ENCODE data around the gene WWTR1. TPM values are rescaled to one million over a fixed set of nuclear protein-coding genes. Genes with fewer than 3 reads are reported as not detected.

Gene WWTR1
- total RNA-seq, 2 experiments from 2014 or later, result 0.40 to 0.63 TPM

DNA sequence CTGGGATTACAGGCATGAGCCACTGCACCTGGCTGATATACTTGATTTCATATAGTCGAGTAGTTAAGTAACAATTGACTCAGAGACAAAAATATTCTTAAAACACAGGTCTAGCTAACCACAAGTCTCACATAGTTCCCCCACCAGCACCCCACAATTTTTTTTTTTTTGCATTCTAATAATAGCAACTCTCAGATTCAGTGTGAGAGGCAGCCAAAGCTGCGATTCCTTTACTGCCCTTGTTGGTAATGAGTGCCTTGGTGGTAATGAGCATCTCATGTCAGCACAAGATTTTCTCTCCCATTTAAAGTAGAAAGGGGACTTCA, 72.5 kb downstream of the WWTR1 start:
- DNase-seq, result no peak
- no peak for ATAC-seq
- Mint-ChIP-seq H3K27me3 (peaks cover 6% of the 10 kb centered on the region), H3K27ac (no peak overlapping the region), H3K4me1 (ENCODE audit: low read depth) (peaks cover 10% of the 10 kb centered on the region), H3K4me3 (no peak overlapping the region), H3K36me3 (ENCODE audit: low read depth) (no peaks in the 10 kb centered on the region), H3K9me3 (no peaks in the 10 kb centered on the region)
- TF ChIP-seq, protein P1, sequence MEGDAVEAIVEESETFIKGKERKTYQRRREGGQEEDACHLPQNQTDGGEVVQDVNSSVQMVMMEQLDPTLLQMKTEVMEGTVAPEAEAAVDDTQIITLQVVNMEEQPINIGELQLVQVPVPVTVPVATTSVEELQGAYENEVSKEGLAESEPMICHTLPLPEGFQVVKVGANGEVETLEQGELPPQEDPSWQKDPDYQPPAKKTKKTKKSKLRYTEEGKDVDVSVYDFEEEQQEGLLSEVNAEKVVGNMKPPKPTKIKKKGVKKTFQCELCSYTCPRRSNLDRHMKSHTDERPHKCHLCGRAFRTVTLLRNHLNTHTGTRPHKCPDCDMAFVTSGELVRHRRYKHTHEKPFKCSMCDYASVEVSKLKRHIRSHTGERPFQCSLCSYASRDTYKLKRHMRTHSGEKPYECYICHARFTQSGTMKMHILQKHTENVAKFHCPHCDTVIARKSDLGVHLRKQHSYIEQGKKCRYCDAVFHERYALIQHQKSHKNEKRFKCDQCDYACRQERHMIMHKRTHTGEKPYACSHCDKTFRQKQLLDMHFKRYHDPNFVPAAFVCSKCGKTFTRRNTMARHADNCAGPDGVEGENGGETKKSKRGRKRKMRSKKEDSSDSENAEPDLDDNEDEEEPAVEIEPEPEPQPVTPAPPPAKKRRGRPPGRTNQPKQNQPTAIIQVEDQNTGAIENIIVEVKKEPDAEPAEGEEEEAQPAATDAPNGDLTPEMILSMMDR (IDR thresholded peaks at IDR 0.05), result no peak
- POLR2A ChIA-PET, result interaction anchor here (1.2 kb wide), 1 partner anchor 12 kb away, joined by 3 read pairs; no protein-coding TSS in a partner anchor
- intact Hi-C loops (cut with micrococcal nuclease), result no loop called here
- CTCF ChIA-PET, result no interaction called here

DNA sequence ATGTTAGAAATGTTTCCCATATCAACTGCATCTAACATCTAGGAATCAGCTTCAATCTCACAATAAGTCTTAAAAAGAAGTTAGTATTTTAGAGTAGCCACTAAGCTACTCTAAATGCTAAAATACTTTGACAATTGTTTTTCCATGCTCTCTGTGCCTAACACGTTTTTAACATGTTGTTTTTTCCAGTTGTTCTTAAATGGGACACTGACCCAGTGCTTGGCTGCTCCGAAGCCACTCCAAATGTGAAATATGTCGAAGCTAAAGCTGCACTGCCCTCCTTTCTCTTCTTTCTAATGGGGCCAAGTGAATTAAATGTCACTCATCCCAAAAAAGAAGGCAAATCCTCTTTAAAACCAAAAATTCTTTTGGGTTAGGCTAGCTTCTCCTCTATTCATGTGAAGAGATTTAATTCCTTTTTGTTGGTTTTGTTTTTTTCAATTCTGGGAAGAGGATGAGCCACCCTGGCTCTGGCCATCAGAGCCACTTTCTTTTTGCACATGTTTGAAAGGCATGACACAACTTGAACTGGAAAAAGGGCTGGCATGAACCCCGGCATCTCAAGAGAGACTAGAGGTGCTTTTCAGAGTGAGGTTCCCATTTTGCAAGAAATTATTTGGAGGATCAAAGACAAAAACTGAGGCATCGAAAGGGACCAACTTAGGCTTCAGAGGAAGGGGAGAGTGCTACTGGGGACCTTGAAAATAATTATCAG, 73.7 kb downstream of the WWTR1 start:
- intact Hi-C loops (cut with micrococcal nuclease), result no loop called here
- peaks cover 6% of the 10 kb centered on the region for H3K27me3 Mint-ChIP-seq
- POLR2A ChIA-PET, result no interaction called here
- peaks cover 17% of the 10 kb centered on the region for H3K4me1 Mint-ChIP-seq (ENCODE audit: low read depth)
- no peak overlapping the region for H3K27ac Mint-ChIP-seq
- DNase-seq (no peak), ATAC-seq (no peak)
- H3K4me3 Mint-ChIP-seq, result no peak overlapping the region
- H3K36me3 Mint-ChIP-seq (ENCODE audit: low read depth), result no peaks in the 10 kb centered on the region
- CTCF ChIA-PET, result interaction anchor here (1.3 kb wide), 1 partner anchor 12 kb away, joined by 3 read pairs; no protein-coding TSS in a partner anchor
- no peaks in the 10 kb centered on the region for H3K9me3 Mint-ChIP-seq
- TF ChIP-seq, protein P1 (IDR thresholded peaks at IDR 0.05), result no peak

DNA sequence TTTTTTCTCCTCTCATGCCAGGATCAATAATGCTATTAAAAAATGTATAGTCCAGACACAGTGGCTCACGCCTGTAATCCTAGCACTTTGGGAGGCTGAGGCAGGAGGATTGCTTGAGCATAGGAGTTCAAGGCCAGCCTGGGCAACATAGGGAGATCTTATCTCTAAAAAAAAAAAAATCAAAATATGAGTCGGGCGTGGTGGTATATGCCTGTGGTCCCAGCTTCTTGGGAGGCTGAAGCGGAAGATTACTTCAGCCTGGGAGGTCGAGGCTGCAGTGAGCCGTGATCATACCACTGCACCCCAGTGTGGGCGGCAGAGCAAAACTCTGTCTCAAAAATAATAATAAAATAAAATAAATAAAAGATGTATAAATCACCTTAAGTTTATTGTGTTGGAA, 75.4 kb downstream of the WWTR1 start:
- Mint-ChIP-seq H3K27ac (no peak overlapping the region), H3K9me3 (no peaks in the 10 kb centered on the region), H3K27me3 (peaks cover 4% of the 10 kb centered on the region), H3K4me1 (ENCODE audit: low read depth) (peaks cover 17% of the 10 kb centered on the region), H3K4me3 (no peak overlapping the region), H3K36me3 (ENCODE audit: low read depth) (no peaks in the 10 kb centered on the region)
- intact Hi-C loops (cut with micrococcal nuclease), result no loop called here
- ATAC-seq (no peak), DNase-seq (no peak)
- TF ChIP-seq, protein P1 (IDR thresholded peaks at IDR 0.05), result no peak
- ChIA-PET POLR2A (no interaction called here), CTCF (no interaction called here)

DNA sequence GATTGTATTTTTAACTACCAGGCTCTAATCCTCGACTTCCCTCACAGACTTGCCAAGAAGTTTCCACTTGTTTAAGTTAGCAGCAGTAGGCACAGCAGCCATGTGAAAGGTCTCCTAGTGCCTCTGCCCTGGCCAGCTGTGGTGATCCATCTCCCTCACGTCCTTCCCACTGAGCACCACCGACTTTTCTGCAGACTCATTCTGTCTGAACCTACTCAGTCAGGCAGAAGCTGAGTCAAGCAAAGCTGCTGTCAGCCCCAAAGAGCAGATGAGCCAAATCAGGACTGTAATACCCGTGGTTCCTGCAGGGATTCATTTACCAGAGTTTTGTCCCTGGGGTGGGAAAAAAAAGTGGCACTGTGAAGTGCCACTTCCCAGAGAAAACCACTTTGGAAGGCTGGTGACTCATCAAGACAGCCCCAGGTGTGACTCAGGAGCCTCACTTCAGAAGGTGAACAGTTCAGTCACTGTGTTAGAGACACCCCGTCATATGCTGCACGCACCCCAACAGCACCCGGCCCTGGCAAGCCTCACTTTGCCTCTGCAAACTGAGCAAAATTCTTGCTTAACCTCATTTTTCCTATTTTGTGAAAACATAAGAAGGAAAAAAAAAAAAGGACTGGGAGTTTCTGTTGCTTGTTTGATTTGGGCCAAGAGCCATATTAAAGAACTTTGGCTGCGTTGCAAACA, 76.0 kb downstream of the WWTR1 start:
- no peak overlapping the region for H3K4me3 Mint-ChIP-seq
- no peak overlapping the region for H3K27ac Mint-ChIP-seq
- intact Hi-C loops (cut with micrococcal nuclease), result no loop called here
- DNase-seq (no peak), ATAC-seq (no peak)
- peaks cover 17% of the 10 kb centered on the region for H3K4me1 Mint-ChIP-seq (ENCODE audit: low read depth)
- no peaks in the 10 kb centered on the region for H3K9me3 Mint-ChIP-seq
- TF ChIP-seq, protein P1 (IDR thresholded peaks at IDR 0.05), result no peak
- peaks cover 4% of the 10 kb centered on the region for H3K27me3 Mint-ChIP-seq
- POLR2A ChIA-PET, result no interaction called here
- no peaks in the 10 kb centered on the region for H3K36me3 Mint-ChIP-seq (ENCODE audit: low read depth)
- CTCF ChIA-PET, result interaction anchor here (2.4 to 4.0 kb wide), 2 partner anchors 12 to 51 kb away, joined by 7 to 25 read pairs; no protein-coding TSS in a partner anchor

DNA sequence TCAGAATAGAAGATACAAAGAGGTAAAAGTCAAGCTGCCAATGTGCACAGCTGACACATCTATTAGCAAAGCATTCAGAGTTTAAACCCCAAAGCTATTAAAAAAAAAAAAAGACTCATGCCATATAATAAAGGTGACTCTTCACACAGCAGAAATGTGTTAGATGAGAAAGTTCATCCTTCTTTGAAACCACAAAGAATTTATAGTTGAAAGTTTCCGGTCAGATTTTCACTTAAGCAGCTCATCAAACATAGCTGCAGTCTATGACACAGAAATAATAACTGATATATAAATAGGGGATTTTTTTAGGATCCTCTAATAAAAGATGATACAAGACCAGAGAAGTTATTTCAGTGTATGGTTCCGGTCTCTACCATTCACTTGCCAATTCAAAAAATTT, 76.6 kb downstream of the WWTR1 start:
- Mint-ChIP-seq H3K27me3 (peaks cover 4% of the 10 kb centered on the region), H3K36me3 (ENCODE audit: low read depth) (no peaks in the 10 kb centered on the region), H3K27ac (no peak overlapping the region), H3K4me1 (ENCODE audit: low read depth) (peaks cover 20% of the 10 kb centered on the region), H3K4me3 (no peak overlapping the region), H3K9me3 (no peaks in the 10 kb centered on the region)
- TF ChIP-seq, protein P1 (IDR thresholded peaks at IDR 0.05), result no peak
- intact Hi-C loops (cut with micrococcal nuclease), result no loop called here
- ChIA-PET CTCF (interaction anchor here (1.4 to 4.0 kb wide), 3 partner anchors 12 to 50 kb away, joined by 3 to 25 read pairs (median 7); no protein-coding TSS in a partner anchor), POLR2A (no interaction called here)
- no peak for ATAC-seq
- no peak for DNase-seq

All from activated CD8-positive, alpha-beta T cell treated with anti-CD3 and anti-CD28 coated beads for 36 hours (primary cell).